Mucosa of gallbladder (tissue), 1 donor: ENCODE data around the gene MDN1. TPM values are rescaled to one million over a fixed set of nuclear protein-coding genes. Genes with fewer than 3 reads are reported as not detected.
A peak's percentile ranks its signal among the peaks of the same experiment; 100 is the strongest.
"Not testable (repeated sequence)": the region's sequence is repeated elsewhere in the genome, so short reads cannot be mapped to it uniquely, and the experiment has no call there.

Source experiments
- DNase-seq: peaks from one replicate; pipeline ENCODE4 v3.0.0-alpha.2; 2020; ENCODE audit warnings: low spot score
- total RNA-seq: library from RNA; stranded (reverse); gene quantifications from one replicate; pipeline ENCODE4 v1.2.1, GENCODE V29; 2021
- donor health status: DM: no; HTN: no; CAD: no.

Gene MDN1
- total RNA-seq, 1 donor from 2014 or later = 19.2 TPM

DNA sequence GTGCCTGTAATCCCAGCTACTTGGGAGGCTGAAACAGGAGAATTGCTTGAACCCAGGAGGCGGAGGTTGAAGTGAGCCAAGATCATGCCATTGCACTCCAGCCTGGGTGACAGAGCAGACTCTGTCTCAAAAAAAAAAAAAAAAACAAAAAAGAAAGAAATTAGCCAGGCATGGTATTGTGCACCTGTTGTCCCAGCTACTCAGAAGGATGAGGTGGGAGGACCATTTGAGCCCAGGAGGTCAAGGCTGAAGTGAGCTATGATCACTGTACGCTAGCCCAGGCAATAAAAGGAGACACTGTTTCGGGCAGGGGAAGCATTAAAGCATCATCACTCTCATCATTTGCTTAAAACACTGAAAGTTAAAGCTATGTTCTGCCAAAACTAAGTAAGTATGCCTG lies 6.2 kb downstream of the MDN1 start:
- DNase-seq = not testable (repeated sequence)

DNA sequence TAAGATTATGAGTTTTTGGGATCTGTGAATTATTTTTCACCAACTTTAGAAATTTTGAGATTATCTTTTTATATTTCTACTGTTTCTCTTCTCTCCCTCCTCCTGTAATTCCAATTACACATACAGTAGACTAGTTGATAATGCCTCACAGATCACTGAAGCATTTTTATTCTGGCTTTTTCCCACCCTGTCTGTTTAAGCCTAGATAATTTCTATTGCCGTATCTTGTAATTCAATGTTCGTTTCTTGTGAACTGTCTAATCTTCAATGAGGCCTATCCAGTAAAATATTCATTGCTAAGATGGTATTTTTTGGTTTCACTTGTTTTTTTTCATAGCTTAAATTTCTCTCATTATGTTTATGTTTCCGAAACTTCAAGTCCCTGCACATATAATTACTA lies 12.0 kb downstream of the MDN1 start:
- DNase-seq = no peak

DNA sequence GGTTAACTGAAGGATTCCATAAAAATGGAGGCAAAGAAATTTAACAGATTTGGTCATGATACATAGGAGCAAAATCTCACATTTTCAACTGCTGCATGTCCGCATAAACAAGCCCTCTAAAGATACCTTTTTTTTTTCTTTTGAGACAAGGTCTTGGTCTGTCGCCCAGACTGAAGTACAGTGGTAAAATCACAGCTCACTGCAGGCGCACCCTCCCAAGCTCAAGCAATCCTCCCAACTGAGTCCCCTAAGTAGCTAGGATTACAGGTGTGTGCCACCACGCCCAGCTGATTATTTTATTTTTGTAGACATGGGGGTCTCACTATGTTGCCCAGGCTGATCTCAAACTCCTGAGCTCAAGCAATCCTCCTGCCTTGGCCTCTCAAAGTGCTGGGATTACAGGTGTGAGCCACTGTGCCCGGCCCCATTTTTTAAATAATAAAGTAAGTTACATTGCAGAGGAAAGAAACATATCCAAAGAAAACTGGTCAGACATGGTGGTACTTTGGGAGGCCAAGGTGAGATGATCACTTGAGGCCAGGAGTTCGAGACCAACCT lies 13.7 kb downstream of the MDN1 start:
- no peak for DNase-seq

DNA sequence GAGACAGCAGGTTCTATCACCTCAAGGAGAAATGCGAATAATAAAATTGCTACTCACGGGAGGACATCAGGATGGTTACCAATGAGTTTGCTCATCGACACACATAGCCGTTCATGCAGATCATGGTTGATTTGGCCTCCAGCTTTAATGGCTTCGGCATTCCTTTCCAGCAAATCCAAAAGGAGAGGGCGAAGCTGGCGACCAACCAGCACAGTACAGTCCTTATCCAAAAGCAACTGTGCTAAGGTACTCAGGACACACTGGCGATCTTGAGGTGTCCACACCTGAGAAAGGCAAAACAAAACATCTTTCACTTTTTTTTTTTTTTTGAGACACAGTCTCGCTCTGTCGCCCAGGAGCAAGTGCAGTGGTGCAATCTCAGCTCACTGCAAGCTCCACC lies 16.3 kb downstream of the MDN1 start:
- no peak for DNase-seq

DNA sequence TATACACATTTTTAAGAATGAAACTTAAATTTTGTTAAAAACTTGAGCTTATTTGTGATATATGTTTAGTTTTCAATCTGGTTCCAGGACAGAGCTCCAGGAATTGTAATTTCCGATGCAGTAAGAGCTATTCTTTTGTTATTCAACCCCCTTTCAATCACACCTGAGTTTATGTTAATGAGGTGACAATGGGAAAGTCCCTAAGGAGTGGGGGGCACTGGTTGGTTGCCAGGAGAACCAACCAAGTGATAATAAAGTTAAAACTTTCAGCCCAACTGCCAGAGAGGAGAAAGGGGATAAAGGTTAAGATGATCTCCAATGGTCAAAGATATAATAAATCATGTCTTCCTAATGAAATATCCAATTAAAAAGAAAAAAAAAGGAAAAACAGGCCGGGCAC lies 19.8 kb downstream of the MDN1 start:
- no peak for DNase-seq

DNA sequence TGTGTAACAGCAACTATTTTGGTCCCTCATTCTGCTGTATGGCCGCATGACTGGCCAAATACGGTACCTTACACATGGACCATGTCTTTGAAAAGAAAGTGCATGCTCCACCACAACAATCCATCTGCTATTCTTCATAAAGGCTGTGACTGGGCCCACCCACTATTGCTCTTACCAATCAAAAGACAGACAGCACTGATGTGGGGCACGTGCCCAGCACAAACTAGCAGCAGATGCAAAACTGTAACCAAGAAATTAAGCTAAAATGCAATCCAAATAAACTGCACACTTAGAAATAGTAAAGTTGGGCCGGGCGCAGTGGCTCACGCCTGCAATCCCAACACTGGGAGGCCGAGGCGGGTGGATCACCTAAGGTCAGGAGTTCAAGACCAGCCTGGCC lies 20.5 kb downstream of the MDN1 start:
- no peak for DNase-seq

DNA sequence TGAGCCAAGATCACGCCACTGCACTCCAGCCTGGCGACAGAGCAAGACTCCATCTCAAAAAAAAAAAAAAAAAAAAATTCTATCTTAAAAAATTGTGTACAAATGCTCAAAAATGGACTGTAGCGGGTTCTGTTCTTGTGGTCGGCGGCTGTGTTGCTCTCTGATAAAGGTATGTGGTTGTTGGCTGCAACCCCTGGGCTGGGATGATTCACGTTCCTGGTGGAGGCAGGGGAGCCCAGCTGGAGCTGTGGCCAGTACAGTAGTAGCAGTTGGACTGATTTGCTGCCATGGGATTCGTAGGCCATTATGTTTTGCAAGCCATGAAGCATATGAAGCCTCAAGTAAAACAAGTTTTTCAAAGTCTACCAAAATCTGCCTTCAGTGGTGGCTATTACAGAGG lies 22.3 kb downstream of the MDN1 start:
- no peak for DNase-seq

DNA sequence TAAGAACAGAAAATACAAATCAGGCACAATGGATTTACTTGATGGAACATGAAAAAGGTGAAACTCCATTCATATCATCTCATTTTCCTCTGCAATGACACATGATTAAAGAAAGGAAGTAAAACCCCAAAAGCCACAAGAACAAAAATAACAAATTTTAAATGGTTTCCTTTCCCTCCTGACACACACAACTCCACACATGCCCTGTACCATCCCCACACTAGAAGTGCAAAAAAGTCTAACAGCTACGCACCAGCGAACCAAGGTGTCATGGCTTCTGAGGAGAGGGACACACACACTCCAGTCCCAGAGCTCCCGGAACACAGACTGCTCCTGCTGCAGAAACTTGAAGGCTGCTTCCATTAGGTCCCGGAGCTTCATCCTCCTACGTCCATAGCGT lies 25.3 kb downstream of the MDN1 start:
- no peak for DNase-seq

DNA sequence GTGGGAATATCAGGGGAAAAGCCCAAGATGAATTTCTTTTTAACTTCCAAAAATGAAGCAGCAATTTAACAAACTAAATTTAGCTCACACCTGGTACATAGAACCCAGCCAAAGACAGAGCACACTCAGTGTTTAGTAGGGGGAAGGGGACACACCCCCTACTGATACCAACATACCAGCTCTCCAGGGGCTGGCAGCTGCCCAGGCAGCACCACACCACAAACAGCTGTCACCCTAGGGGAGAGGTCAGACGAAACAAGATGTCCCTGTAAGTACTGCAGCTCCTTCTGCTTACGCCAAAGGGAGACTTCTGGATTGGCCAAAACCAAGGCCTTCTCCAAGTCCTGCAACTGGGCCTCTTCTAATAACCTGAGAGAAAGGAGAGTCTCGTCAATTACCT lies 26.0 kb downstream of the MDN1 start:
- DNase-seq = no peak

DNA sequence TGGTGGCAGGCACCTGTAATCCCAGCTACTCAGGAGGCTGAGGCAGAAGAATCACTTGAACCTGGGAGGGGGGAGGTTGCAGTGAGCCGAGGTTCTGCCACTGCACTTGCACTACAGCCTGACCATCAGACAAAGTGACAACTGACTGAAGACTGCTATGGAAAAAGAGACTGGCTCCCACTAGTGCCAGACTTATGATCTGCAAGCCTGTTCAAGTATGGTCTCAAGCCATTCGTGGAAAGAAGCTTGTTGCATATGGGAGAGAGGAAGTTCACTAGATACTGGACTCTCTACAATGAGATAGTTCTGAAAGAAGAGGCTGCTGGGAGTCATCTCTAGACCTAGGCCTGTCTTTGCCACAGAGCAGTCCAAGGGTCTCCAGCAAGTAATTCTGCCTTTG lies 26.7 kb downstream of the MDN1 start:
- DNase-seq = peak; percentile 12

DNA sequence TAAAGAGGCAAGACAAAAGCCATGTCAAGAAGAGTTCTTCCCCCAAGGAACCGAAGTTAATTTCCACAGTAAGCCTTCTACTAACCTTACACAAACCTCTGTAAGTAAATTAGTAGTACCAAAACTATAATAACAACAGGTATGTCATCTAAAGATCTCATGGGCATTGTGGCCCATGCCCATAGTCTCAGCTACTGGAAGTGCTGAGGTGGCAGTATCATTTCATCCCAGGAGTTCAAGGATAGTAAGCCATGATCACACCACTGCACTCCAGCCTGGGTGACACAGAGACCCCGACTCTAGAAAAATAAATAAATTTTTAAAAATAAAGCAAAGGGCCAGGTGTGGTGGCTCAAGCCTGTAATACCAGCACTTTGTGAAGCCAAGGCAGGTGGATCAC lies 29.2 kb downstream of the MDN1 start:
- no peak for DNase-seq

DNA sequence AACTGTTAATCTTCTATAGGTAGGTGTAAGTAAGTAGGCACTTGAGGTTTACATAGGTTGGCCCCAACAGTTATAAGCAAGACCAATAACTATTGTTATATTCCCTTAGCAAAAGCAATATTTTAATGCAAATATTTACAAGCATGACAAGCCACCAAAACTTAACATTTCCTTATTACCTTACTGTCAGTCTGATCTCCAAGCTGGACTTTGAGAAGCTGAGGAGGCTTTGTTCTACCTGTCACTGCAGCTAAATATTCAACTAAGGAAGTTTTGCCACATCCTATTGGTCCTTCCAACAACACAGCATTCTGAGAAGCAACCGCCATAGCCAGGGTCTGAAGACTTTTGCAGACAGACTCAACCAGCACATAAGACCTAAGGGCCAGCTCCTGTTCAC lies 29.6 kb downstream of the MDN1 start:
- DNase-seq = no peak

DNA sequence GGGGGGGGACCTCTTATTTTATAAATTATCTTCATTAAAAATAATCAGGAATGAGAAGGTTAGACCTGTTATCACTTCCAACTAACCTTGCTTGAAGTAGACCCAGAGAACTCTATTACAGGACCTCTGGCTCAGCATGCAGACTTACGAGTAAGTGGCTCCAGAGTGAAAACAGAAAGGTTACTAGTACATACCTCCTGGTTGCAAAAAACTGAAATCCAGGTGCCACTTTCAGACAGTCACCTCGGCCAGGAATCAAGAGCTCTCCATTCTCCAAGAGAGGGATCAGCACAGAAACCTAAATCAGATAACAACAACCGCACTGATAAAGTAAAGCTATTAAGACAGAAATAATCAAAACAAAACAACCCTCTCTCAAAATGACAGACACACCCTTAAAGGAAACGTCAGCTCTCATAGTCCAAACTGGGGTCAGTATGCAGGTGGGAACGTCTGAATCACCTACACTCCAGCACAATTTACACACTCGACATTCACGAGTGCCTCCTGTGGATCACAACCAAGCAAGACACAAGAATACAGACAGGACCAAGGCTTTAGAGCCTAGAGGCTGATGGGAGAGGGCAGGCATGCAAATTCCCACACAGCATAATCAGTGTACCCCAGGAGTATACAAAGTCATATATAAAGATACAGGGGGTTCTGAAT lies 31.8 kb downstream of the MDN1 start:
- no peak for DNase-seq

DNA sequence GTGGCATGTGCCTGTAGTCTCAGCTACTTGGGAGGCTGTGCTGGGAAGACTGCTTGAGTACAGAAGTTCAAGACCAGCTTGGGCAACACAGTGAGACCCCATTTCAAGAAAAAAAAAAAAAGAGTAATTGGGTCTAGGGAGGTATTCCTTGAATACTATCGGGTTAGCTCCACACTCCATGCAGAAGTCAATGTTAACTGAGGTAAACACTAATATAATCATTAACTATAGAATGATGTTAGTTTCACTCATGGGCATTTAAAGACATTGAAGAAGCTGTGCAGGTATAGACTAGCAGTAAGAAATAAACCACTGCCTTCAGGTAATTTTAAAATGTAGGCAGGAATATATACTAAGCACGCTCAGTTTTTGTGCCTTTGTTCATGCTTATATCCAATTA lies 32.6 kb downstream of the MDN1 start:
- DNase-seq = no peak

DNA sequence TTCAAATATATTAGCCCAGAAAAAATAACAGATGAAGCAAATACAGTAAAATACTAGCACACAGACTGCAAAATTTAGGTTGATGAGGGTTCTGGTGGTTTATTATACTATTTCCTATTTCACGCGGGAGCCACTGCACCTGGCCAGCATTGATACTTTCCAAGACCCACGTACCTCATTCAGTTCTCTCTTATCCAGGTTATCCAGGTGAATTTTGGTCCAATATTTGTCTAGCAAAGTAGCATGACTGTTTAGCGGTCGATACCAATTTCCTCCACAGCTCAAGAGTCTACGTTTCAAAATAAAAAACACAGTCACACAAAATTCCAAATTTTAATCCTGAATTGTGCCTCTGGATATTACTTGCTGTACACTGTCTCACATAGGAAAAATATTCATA lies 34.8 kb downstream of the MDN1 start:
- DNase-seq = no peak

DNA sequence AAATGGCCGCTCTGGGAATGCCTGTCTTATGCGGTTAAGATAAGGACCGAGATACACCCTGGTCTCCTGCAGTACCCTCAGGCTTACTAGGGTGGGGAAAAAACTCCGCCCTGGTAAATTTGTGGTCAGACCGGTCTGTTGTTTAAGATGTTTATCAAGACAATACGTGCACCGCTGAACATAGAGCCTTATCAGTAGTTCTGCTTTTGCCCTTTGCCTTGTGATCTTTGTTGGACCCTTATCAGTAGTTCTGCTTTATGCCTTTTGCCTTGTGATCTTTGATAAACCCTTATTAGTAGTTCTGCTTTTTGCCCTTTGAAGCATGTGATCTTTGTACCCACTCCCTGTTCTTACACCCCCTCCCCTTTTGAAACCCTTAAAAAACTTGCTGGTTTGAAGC lies 36.3 kb downstream of the MDN1 start:
- DNase-seq = not testable (repeated sequence)

DNA sequence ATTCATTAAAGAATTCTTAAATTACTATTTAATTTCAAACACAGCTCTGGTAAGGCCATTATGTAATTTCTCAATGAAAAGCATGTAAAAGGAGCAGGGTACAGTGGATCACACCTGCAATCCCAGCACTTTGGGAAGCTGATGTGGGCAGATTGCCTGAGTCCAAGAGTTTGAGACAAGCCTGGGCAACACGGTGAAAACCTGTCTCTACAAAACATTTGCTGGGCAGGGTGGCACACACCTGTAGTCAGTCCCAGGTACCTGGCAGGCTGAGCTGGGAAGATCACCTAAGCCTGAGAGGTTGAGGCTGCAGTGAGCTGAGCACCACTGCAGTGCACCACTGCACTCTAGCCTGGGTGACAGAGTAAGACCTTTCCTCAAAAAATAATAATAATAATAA lies 37.4 kb downstream of the MDN1 start:
- DNase-seq = no peak

DNA sequence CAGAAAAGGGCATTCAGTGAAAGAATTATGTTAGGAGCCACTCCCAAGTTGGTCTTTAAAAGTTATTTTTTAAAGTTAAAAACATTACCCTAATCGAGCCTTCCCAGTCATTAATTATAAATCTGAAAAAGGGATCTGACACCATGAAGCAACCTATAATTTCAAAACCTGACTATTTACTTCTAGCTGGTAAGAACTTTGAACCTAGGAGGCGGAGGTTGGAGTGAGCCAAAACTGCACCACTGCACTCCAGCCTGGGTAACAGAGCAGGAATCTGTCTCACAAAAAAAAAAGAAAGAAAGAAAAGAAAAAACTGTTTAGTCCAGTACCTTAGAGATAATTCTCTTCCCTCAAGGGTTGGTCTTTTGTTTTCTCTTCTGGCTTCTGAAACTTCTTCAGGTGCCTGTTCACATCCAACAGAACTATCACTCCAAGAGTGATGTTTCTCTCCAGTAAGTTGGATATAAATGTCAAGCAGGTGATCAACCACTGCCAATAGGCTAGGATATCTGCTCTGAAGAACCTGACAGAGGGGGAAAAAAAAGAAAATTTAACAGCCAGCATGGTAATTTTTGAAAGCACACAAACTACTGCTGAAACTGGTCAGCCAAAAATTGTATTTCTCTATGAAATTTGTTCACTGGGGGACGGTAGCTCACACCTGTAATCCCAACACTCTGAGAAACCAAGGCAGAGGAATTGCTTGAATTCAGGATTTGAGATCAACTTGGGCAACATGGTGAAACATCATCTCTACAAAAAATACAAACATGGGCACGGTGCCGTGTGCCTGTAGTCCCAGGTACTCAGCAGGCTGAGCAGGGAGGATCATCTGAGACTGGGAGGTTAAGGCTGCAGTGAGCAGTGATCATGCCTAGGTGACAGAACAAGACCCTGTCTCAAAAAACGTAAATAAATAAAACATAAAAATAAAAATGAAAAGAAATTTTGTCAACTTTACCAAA lies 38.2 kb downstream of the MDN1 start:
- DNase-seq = no peak

DNA sequence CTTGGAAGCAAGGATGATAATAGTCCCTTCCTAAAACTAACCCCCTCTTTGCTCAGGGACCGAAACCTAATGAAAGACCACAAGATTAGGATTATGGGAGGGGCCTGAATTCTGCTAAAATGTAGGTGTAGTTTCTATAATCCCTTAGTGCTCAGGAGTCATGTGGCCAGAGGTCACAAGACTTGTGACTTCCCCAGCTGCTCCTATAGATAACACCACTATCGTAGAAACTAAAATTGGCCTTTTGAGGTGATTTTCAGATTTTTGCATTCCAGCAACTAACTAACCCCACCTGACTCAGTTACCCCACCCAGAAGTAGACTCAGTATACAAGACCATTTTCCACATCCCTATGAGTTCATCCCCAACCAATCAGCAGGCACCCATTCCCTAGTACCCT lies 42.1 kb downstream of the MDN1 start:
- DNase-seq = no peak

DNA sequence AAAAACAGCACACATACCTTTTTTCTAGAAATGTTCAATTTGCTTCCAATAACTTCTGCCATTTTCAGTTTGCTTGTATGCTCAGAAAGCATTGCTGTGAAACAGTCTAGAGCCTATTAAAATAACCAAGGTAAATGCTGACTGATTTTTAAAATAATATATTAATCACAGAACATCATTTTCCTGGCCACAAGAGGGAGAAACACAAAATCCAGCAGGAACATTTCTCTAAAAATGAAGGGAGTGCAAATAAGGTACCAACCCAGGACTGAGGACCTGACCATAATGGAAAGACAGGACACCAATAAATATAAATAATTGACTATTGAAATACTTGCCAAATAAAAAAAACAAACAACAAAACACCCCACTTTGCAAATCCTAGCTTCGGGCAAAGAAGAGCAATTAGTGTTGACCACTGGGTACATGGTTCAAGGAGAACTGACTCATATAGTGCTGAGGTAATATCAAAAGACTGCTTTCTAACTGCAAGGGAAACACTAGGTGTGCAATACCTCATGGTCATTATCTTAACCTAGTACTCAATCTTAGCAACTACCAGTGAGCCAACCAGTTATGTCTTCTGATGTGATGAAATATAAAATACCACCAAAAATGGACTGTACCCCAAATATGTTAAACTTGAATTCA lies 42.9 kb downstream of the MDN1 start:
- DNase-seq = no peak

DNA sequence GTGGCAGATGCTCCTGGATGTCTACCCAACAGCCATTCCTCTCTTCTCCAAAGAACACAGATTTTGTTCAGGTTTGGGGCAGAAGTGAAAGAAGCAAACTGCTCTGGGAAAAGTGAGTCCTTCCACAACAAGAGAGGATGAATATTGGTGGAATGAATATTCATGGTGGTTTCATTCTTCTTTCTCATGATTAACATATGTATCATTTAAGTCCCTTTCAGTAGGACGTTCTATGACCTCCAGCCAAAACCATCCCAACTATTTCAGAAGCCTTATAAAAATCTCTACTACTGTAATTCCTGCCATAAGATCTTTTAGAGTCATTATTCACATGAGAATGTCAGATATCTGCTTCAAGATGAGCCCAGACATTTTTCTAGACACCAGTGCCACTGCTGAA lies 44.4 kb downstream of the MDN1 start:
- no peak for DNase-seq

DNA sequence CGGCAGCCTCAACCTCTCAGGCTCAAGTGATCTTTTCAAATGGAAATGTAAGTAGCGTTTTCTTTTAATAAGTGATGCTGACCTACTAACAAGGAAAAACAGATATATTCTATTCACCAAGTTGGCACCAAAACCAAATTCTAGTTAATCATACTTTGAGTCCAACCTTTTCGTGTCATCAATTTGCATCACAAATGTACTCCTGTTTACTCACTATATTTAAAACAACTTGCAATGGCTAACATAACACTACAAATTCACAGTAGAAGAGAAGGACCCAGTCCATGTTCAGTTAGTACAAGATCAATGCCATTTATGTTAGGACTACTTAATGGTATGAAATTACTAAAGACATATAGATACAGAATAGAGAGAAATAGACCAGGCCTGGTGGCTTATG lies 50.0 kb downstream of the MDN1 start:
- DNase-seq = no peak

DNA sequence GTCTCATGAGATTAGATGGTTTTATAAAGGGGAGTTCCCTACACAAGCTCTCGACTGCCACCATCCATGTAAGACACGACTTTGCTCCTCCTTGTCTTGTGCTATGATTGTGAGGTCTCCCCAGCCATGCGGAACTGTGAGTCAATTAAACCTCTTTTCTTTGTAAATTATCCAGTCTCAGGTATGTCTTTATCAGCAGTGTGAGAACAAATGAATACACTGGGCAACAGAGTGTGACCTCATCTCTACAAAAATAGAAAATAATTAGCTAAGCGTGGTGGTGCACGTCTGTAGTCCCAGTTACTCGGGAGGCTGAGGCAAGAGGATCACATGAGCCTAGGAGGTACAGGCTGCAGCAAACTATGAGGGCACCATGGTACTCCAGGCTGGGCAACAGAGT lies 51.3 kb downstream of the MDN1 start:
- DNase-seq = no peak
